Activated CD4-positive, alpha-beta T cell treated with anti-CD3 and anti-CD28 coated beads, Interleukin-10, Interleukin-2, amounts not matched to agents 100 ng/mL and 50 ng/mL, durations not matched to agents 16 hours and 8 hours (primary cell): Measurements from ENCODE around the gene ZFYVE28.

Experiments used
- DNase-seq: peaks from one replicate; pipeline ENCODE4 v3.0.0-alpha.2; 2020

The ZFYVE28 gene

DNA sequence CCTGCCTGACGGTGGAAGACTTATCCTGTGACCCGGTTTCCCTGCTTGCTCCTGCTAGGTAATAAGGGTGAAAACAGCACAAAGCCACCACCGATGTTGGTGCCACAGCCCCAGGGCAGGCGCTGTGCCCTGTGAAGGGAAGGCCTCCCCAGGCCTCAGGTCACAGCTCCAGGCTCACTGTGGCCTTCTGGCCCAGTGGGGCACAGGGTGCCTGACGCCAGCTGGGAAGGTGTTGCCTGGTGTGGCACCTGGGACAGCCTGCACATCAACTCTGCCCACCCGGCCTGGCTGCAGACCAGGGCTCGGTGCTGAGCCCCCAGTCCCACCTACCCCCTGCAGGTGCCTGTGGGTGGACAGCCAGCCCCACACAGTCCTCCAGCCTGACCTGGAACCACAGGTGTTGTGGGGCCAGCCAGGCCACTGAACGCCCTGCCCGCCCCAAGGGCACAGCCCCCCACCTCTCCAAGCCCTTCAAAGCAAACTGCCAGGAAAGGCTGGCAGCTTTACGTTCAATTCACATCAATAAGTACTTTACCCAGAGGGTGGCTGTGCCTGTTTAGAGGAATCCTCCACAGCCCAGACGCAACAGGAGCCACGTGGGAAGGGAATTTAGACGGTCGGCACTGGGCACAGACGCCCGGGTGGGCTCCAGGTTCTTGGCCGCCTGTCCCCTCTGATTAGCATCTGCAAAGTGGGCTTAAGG, 54.3 kb downstream of the ZFYVE28 start:
- no peak for DNase-seq

DNA sequence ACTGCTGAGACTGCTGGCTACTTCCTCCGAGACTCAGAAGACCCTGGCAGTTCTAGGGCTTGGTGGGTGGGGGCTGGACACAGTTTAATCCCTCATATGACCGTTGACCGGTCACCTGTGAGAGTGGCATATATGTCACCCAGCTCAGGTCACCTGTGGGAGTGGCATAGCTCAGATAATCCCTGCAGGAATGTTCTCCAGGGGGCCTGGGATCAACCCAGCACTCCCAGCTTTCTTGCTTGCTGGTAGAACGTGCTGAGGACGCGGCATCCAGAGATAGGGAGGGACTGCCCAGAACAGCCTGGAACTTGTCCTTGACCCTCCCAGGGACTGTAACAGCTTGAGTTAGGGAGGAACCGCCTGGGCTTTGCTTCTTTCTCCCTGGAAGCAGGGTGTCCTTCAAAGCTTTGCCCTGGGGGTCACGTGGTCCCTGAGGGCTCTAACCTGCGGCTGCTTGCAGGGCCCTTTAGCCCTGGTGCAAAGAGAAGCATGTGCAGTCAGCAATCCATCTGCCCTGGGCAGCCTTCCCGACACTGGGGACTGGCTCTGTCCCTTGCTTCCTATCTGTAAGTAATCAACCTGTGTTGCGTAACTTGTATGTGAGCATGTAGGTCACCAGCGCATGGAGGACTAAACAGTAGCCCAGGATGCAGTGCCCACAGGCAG, 55.3 kb downstream of the ZFYVE28 start:
- no peak for DNase-seq

DNA sequence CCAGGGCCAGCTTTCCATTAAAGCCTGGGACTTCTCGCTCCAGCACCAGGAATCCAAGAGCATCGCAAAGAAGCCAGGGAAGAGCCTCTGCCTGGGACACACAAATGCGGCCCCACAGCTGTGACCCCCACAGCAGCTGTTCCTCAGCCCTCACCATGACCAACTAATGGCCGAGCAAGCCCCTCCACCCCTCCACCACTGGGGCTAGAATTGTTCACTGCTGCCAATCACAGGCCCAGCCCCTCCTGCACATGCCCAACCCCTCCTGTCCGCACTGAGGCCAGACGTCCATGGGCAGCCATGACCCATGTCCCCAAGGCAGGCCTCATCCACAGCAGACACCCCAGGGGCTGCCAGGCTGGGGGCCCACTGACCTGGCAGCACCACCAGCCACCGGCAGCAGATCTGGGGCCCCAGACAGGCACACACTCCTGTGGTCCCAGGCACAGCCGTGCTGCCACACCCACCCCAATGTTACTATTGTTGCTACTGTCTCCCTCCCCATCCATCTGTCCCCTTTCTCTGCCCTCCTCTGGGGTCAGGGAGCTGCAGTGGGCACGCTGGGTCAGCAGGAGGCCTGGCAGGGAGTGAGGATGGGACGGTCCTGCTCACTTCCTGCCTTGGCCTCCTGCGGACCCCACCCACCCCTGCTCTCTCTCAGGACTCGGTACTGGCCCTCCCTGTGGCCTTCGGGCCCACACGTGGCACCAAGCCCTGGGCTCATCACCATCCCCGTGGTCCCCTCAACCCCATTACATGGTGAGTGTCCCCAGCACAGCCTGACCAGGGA, 56.0 kb downstream of the ZFYVE28 start:
- no peak for DNase-seq

- no peak for DNase-seq
Observed at GRCh38 chr4:2361366-2362265, 56.8 kb downstream of the ZFYVE28 start.

GRCh38 chr4:2360396-2360730, 58.1 kb downstream of the ZFYVE28 start:
- no peak for DNase-seq

GRCh38 chr4:2359591-2360395, 58.7 kb downstream of the ZFYVE28 start:
- no peak for DNase-seq

DNA sequence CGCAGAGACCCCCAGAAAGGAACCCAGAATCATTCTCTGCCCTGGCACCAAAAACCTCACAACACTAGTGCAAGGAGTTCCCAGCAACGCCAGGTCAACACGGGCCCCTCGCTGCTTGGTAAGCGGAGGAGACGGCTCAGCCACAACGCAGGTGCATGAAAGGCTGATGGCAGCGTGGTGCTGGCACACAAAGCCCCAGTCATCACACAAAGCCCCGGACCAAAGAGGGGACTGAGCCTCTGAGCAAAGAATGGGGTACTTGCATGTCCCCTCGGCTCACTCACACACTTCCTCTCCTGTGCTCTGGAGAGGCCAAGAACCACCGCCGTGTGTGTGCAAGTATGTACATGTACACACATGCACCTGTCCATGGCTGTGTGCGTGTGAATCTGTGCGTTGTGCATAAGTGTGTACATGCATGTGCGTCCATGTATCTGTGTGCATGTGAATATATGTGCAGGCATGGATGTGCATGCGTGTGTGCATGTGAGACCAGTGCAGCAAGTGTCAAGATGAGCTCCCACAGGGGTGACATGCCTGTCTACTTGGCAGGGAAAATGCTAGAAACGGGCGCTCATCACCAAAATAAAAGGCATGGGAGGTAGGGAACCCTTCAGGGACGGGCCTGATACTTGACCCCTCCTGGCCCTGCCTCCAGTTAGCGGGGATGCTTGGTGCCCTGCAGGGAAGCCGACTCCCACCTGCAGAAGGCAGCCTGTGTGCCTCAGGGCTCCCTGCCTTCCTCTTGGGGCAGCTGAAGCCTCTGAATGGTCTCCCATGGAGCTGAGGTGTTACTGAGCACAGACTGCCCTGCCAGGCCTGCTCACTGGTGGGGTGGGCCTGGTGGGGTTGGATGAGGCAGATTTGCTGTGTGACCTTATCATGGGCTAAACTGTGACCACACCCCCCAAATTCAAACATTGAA, 60.4 kb downstream of the ZFYVE28 start:
- no peak for DNase-seq

GRCh38 chr4:2356123-2357069, 62.0 kb downstream of the ZFYVE28 start:
- no peak for DNase-seq

- DNase-seq = no peak
Observed at GRCh38 chr4:2354760-2355159, 63.7 kb downstream of the ZFYVE28 start.

DNA sequence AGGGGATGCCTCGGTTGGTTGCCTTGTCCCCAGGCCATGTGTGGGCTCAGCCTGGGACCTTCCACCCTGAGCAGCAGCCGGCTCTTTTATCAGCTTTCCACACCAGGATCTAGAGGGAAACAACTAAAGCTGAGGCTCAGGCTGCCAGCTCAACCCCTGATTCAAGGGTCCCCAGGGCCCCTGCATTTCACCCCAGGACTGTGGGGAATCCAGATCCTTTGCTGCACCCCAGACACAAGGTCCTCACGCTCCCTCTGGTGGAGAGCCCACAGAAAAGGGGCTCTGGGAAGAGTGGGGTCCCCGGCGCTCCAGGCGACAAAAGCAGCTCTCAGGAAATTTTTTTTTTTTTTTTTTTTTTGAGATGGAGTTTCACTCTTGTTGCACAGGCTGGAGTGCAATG, 64.3 kb downstream of the ZFYVE28 start:
- no peak for DNase-seq

DNA sequence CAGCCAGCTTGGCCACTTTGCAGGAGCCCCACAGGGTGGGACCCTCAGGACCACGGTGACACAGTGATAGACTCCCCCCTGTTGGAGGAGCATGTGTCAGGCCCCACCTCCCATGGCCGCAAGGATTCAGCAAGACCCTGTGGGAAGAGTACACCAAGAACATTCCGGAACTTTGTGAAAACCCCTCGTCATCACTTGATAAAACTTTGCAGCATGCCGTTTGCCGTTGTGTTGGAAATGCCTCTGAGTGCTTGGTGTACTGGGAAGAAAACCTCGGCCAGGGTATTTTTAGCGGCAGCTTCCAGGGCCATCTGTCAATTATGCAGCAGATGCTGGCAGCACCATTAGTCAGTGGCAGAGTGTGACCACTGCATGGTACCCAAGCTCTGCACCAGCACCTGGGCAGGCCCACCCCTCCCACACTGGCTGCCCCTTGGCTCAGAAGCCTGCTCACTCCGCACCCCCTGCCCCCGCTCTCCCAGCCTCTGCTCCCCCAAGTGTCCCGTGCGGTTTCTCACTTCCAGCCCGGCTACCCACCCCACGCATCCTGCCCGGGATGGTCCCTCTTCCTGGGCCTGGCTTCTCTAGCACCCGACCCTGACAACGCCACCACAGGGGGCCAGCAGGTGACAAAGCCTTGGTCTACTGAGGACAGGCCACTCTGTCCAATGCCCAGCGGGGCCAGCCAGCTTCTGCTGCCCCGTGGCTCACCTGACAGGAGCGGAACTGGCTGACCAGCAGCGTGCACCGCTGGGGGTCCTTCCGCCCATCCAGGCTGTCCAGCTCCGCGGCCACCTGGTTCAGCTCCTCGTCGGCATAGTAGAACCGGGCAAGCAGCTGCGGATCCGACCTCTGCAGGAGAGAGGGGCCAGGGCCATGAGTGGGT, 65.0 kb downstream of the ZFYVE28 start:
- DNase-seq = no peak

DNA sequence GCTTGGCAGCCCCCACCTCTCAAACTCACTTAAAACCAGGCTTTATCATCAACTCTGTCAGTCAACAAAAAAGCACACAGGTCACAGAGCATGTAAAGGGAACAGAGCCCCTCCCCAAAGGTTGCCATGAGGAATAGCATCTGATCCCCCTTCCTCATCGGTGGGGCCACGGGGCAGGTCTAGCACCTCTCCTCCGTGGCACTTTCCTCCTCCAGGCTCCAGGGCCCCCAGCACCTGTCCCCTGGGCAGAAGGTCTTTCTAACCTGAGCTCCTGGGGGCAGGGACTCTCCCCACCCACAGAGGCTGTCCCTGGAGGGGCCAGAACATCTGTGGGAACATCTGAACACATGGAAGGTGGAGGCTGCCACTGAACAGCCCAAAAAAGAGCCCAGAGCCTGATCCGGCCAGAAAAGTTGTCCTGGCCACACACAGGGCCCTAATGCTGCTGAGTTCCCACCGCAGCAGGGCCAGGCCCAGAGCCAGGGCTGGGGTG, 65.7 kb downstream of the ZFYVE28 start:
- DNase-seq = no peak

- no peak for DNase-seq
Observed at GRCh38 chr4:2352171-2352570, 66.3 kb downstream of the ZFYVE28 start.

DNA sequence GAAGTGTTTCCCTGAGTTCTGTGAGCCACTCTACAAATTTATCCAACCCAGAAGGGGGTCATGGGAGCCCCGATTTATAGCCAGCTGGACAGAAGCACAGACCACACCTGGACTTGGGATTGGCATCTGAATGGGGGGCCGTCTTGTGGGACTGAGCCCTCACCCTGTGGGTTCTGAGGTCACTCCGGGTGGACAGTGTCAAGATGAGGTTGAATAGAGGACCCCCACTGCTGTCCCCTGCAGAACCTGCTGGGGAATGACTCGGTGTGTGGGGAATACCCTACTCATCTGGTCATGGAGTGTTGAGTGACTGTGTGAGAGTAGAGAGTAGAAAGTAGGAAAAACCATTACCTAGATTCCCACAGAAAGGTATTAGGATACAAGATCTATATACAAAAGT, 67.5 kb downstream of the ZFYVE28 start:
- no peak for DNase-seq

DNA sequence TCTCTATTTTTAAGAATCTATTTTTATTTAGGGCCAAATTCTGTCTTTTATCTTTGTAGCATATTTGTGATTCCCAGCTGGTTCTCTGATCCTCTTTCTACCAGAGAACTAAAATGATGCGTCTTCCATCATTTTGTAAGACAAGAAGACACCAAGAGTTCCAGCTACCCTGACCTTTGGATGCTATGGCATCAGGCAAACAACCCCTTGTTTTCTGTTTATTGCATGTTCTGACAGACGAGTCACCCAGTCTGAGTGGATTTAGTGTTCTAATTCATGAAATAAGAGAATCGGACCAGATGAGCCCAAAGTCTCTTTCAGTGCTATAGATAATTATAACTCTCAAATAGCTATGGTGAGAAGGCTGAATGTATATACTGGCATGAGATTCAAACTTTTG, 69.7 kb downstream of the ZFYVE28 start:
- DNase-seq = no peak

DNA sequence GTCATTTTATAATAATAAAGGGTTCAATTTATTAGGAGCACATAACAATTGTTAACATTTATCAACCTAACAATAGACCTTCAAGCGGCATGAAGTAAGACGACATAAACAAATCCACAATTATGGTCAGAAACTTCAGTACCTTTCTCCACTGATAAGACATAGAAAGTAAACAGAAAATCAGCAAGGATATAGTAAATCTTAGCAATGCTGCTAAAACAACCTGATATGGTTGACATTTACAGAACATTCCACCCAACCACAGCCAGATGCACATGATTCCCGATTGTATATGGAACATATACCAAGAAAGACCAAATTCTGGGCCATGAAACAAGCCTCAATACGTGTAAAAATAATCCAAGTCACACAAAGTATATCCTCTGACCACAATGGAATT, 71.3 kb downstream of the ZFYVE28 start:
- DNase-seq = no peak

GRCh38 chr4:2343476-2343875, 75.0 kb downstream of the ZFYVE28 start:
- no peak for DNase-seq

GRCh38 chr4:2341911-2342652, 76.4 kb downstream of the ZFYVE28 start:
- DNase-seq = no peak
